GM12878 (cell line): Measurements from ENCODE around the gene SLC4A1. TPM values are rescaled to one million over a fixed set of nuclear protein-coding genes. Genes with fewer than 3 reads are reported as not detected.
A peak's percentile ranks its signal among the peaks of the same experiment; 100 is the strongest.

Source experiments
- BCLAF1 ChIP-seq: fragments of 450-650 bp; IDR thresholded peaks from 2 replicates; pipeline ENCODE4 v1.6.1; 2017; ENCODE audit warnings: antibody characterized with exemption, mild to moderate bottlenecking, moderate library complexity
- FOXK2 ChIP-seq: fragments of 450-650 bp; IDR thresholded peaks from 2 replicates; pipeline ENCODE4 v1.6.1; 2017; ENCODE audit warnings: mild to moderate bottlenecking, moderate library complexity
- KDM1A ChIP-seq: fragments of 200-600 bp; sonication (generic); IDR thresholded peaks from 2 replicates; pipeline ENCODE4 v1.6.1; 2016; ENCODE audit warnings: borderline replicate concordance
- KLF5 ChIP-seq: fragments of 450-650 bp; IDR thresholded peaks from 2 replicates; pipeline ENCODE4 v1.6.1; 2014; ENCODE audit warnings: mild to moderate bottlenecking; ENCODE audit not compliant: partially characterized antibody
- PML ChIP-seq: IDR thresholded peaks from 2 replicates; pipeline ENCODE4 v1.6.1; 2012; ENCODE audit warnings: low read length, inconsistent platforms
- RFX5 ChIP-seq: IDR thresholded peaks from 2 replicates; pipeline ENCODE4 v1.6.1; 2011; ENCODE audit warnings: low read depth, low read length, improper control_type of control experiment
- USF2 ChIP-seq: IDR thresholded peaks from 2 replicates; pipeline ENCODE4 v1.6.1; 2011; ENCODE audit warnings: low read depth, low read length, improper control_type of control experiment, borderline replicate concordance
- ZBTB40 ChIP-seq: fragments of 450-650 bp; IDR thresholded peaks from 2 replicates; pipeline ENCODE4 v1.6.1; 2016; ENCODE audit warnings: mild to moderate bottlenecking, moderate library complexity, borderline replicate concordance
- ZNF687 ChIP-seq: fragments of 450-650 bp; IDR thresholded peaks from 2 replicates; pipeline ENCODE4 v1.6.1; 2017; ENCODE audit warnings: mild to moderate bottlenecking, moderate library complexity
- polyA plus RNA-seq, 11 experiments: library from polyadenylated mRNA; depleted of rRNA in 4 of 11; unstranded in 6 of 11; stranded (reverse) in 5 of 11; fragments of >200 nt; fragmentation: Nextera tagmentation in 4 of 11; fragmentation: Illumina TruSeq in 1 of 11; extraction: Ambion mirVana in 4 of 11; extraction: Trizol in 1 of 11; gene quantifications; 1 replicate in 1 of 11; 2 replicates in 10 of 11; pipeline versions ENCODE4 v1.2.1 to v1.2.3, GENCODE V29; 2011 to 2016; ENCODE audit warnings: inconsistent platforms in 2 of 11, missing spikeins in 2 of 11, low read depth in 1 of 11
- total RNA-seq, 4 experiments: library from RNA; depleted of rRNA in 3 of 4; stranded (reverse); fragments of >200 nt in 3 of 4; fragmentation: Illumina TruSeq in 1 of 4; extraction: Trizol in 1 of 4; gene quantifications; 2 replicates each; pipeline versions ENCODE4 v1.2.1 to v1.2.3, GENCODE V29; 2013 to 2021
- TF ChIP-seq, protein P1 (sequence below): fragments of 450-650 bp; IDR thresholded peaks from 2 replicates; pipeline ENCODE4 v1.6.1; 2016; ENCODE audit warnings: mild to moderate bottlenecking
- TF ChIP-seq, protein P2 (sequence below): fragments of 450-650 bp; IDR thresholded peaks from 2 replicates; pipeline ENCODE4 v1.6.1; 2017; ENCODE audit warnings: low read depth, mild to moderate bottlenecking, moderate library complexity

The SLC4A1 gene
- total and polyA plus RNA-seq, 10 of the 15 experiments (the other 5 are each of a cell fraction or from before 2014, with no cell fraction given): 0.03 TPM; not detected in 9

GRCh38 chr17:44219108-44219615 is 48.8 kb downstream of the SLC4A1 start (continued):
- peak; percentile 50; the same call in 1 of the 2 replicates for TF ChIP-seq ZNF687
- TF ChIP-seq USF2: no peak
- TF ChIP-seq, protein P1, sequence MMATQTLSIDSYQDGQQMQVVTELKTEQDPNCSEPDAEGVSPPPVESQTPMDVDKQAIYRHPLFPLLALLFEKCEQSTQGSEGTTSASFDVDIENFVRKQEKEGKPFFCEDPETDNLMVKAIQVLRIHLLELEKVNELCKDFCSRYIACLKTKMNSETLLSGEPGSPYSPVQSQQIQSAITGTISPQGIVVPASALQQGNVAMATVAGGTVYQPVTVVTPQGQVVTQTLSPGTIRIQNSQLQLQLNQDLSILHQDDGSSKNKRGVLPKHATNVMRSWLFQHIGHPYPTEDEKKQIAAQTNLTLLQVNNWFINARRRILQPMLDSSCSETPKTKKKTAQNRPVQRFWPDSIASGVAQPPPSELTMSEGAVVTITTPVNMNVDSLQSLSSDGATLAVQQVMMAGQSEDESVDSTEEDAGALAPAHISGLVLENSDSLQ: no peak
- TF ChIP-seq, protein P2, sequence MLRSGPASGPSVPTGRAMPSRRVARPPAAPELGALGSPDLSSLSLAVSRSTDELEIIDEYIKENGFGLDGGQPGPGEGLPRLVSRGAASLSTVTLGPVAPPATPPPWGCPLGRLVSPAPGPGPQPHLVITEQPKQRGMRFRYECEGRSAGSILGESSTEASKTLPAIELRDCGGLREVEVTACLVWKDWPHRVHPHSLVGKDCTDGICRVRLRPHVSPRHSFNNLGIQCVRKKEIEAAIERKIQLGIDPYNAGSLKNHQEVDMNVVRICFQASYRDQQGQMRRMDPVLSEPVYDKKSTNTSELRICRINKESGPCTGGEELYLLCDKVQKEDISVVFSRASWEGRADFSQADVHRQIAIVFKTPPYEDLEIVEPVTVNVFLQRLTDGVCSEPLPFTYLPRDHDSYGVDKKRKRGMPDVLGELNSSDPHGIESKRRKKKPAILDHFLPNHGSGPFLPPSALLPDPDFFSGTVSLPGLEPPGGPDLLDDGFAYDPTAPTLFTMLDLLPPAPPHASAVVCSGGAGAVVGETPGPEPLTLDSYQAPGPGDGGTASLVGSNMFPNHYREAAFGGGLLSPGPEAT: no peak
- TF ChIP-seq BCLAF1: 0 out of 2 replicates have a peak, but pooled peaks have one; percentile 34
- peak; percentile 66 for TF ChIP-seq KLF5
- TF ChIP-seq RFX5: no peak
- no peak for TF ChIP-seq ZBTB40
- TF ChIP-seq KDM1A: no peak
- TF ChIP-seq FOXK2: no peak
- no peak for TF ChIP-seq PML
